GM08714 (cell line): ENCODE data around the gene ANKRD2.
A peak's percentile ranks its signal among the peaks of the same experiment; 100 is the strongest.

Experiments used
- H3K4me3 ChIP-seq: fragments of 200-500 bp; sonication (Bioruptor generic); 2 replicates; pipeline ENCODE4 v1.5.1; 2014; ENCODE audit warnings: mild to moderate bottlenecking, low read length, inconsistent platforms
- ZNF274 ChIP-seq: IDR thresholded peaks from 2 replicates; pipeline ENCODE4 v1.6.1; 2012; ENCODE audit warnings: mild to moderate bottlenecking, low read depth, low read length

Gene ANKRD2

GRCh38 chr10:97629289-97629688, 56.7 kb downstream of the ANKRD2 start:
- TF ChIP-seq ZNF274: no peak
- H3K4me3 ChIP-seq: no peak overlapping the region

DNA sequence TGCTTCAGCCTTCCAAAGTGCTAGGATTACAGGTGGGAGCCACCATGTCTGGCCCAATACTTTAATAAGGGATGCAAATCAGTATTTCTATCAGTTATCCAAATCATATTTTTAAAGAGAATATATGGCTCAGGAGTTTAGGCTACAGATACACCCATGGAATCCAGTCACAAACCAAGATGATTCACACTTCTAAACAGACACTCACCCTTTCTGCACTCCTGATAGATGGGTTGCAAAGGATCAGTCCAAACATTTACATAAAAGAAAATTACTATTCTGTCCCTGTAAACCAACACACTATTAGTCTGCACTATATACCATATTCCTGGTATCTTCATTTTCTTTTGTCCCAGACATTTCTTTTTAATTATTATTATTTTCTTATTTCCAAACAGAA, 58.5 kb downstream of the ANKRD2 start:
- no peak for TF ChIP-seq ZNF274
- no peak overlapping the region for H3K4me3 ChIP-seq

DNA sequence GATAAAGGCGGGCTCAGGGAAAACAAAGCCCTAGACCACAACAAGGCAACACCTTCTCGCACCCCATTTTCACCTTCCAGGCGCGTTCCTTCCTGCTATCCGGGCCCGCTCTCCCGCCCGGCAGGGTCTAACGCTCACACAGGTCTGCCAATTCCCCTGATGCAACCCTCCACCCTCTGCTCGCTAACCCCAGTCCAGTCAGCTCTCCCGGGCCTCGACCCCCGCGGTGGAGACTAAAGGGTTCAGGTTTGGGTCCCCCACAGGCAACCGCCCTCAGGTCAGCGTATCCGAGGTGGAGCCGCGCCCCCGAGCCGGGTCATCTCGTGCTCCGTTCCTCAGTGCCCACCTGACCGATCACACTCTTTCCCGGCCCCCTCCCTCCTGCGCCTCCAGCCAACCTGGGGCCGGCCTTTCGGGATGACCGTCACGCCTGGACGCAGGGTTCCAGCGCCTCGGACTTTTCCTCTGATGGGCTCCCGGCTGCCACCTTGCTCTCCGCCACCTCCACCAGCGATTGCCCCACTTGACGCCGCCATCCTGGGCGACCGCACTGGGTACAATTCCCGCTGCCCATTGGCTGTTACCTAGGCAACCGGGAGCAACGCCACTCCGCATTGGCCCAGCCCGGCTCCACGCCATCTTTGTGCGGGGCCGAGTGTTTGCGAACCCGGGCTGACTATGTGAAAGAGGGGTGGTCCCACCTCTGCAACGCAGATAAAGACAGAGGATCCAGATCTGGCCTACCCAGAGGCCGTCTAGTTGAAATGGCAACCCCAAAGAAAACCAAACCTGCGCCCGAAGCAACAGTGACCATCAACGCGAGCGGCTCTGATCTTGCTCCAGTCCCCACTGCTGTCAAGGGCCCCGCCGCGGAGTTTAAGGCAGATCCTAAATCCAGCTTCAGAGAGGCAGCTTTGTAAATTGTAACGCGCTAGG, 60.6 kb downstream of the ANKRD2 start, which contains the start of gene MORN4:
Gene MORN4, minus strand, starts transcription at position 552 of the 936 bp plus-strand sequence. CDS start 13,847 bp downstream, outside the sequence.
- no peak for TF ChIP-seq ZNF274
- peak within 1 kb of the TSS; percentile 49 for H3K4me3 ChIP-seq
